Measurements from ENCODE around the gene BAIAP2L1. TPM values are rescaled to one million over a fixed set of nuclear protein-coding genes. Genes with fewer than 3 reads are reported as not detected.

BAIAP2L1 gene
- total RNA-seq, 1 experiment from 2014 or later, result 21.4 TPM

- in situ Hi-C loops (cut with HindIII; ENCODE audit: low pct_unique_long_range_greater_than_20kb, low sequenced_read_pairs), result no loop called here
- DNase-seq (ENCODE audit: low read depth), result peak; percentile 68
These were observed 135.0 kb downstream of the BAIAP2L1 start for GRCh38 chr7:98265841-98266271.

GRCh38 chr7:98257701-98258100 is 143.2 kb downstream of the BAIAP2L1 start:
- no peak for DNase-seq (ENCODE audit: low read depth)
- in situ Hi-C loops (cut with HindIII; ENCODE audit: low pct_unique_long_range_greater_than_20kb, low sequenced_read_pairs), result no loop called here

GRCh38 chr7:98256431-98256830 is 144.5 kb downstream of the BAIAP2L1 start:
- no peak for DNase-seq (ENCODE audit: low read depth)
- in situ Hi-C loops (cut with HindIII; ENCODE audit: low pct_unique_long_range_greater_than_20kb, low sequenced_read_pairs), result no loop called here

- in situ Hi-C loops (cut with HindIII; ENCODE audit: low pct_unique_long_range_greater_than_20kb, low sequenced_read_pairs), result no loop called here
- DNase-seq (ENCODE audit: low read depth), result no peak
These were observed 145.8 kb downstream of the BAIAP2L1 start for GRCh38 chr7:98254951-98255610.

- in situ Hi-C loops (cut with HindIII; ENCODE audit: low pct_unique_long_range_greater_than_20kb, low sequenced_read_pairs), result no loop called here
- DNase-seq (ENCODE audit: low read depth), result no peak
These were observed 146.4 kb downstream of the BAIAP2L1 start for GRCh38 chr7:98254516-98254915.

GRCh38 chr7:98252425-98253054 is 148.3 kb downstream of the BAIAP2L1 start:
- no peak for DNase-seq (ENCODE audit: low read depth)
- in situ Hi-C loops (cut with HindIII; ENCODE audit: low pct_unique_long_range_greater_than_20kb, low sequenced_read_pairs), result no loop called here

GRCh38 chr7:98251601-98252424 is 149.1 kb downstream of the BAIAP2L1 start, which contains the start of gene TECPR1:
Gene TECPR1, minus strand, starts transcription at chr7:98252232. Its CDS starts 6,086 bp downstream, at chr7:98246146.
- in situ Hi-C loops (cut with HindIII; ENCODE audit: low pct_unique_long_range_greater_than_20kb, low sequenced_read_pairs), result no loop called here
- peak; percentile 85 for DNase-seq (ENCODE audit: low read depth)

- in situ Hi-C loops (cut with HindIII; ENCODE audit: low pct_unique_long_range_greater_than_20kb, low sequenced_read_pairs), result no loop called here
- DNase-seq (ENCODE audit: low read depth), result no peak
These were observed 149.7 kb downstream of the BAIAP2L1 start for GRCh38 chr7:98251231-98251600.

- DNase-seq (ENCODE audit: low read depth), result no peak
- in situ Hi-C loops (cut with HindIII; ENCODE audit: low pct_unique_long_range_greater_than_20kb, low sequenced_read_pairs), result no loop called here
These were observed 150.1 kb downstream of the BAIAP2L1 start for GRCh38 chr7:98250789-98251188.

GRCh38 chr7:98249106-98249505 is 151.8 kb downstream of the BAIAP2L1 start:
- in situ Hi-C loops (cut with HindIII; ENCODE audit: low pct_unique_long_range_greater_than_20kb, low sequenced_read_pairs), result no loop called here

GRCh38 chr7:98248156-98248555 is 152.7 kb downstream of the BAIAP2L1 start:
- DNase-seq (ENCODE audit: low read depth), result no peak
- in situ Hi-C loops (cut with HindIII; ENCODE audit: low pct_unique_long_range_greater_than_20kb, low sequenced_read_pairs), result no loop called here

More at GRCh38 chr7:98249106-98249505, 151.8 kb downstream of the BAIAP2L1 start:
- DNase-seq (ENCODE audit: low read depth), result no peak

- no peak for DNase-seq (ENCODE audit: low read depth)
- in situ Hi-C loops (cut with HindIII; ENCODE audit: low pct_unique_long_range_greater_than_20kb, low sequenced_read_pairs), result no loop called here
These were observed 156.0 kb downstream of the BAIAP2L1 start for GRCh38 chr7:98244871-98245270.

- DNase-seq (ENCODE audit: low read depth), result no peak
- in situ Hi-C loops (cut with HindIII; ENCODE audit: low pct_unique_long_range_greater_than_20kb, low sequenced_read_pairs), result no loop called here
These were observed 158.0 kb downstream of the BAIAP2L1 start for GRCh38 chr7:98242934-98243333.

GRCh38 chr7:98242342-98242741 is 158.5 kb downstream of the BAIAP2L1 start:
- in situ Hi-C loops (cut with HindIII; ENCODE audit: low pct_unique_long_range_greater_than_20kb, low sequenced_read_pairs), result no loop called here
- no peak for DNase-seq (ENCODE audit: low read depth)

GRCh38 chr7:98241674-98242241 is 159.1 kb downstream of the BAIAP2L1 start:
- no peak for DNase-seq (ENCODE audit: low read depth)
- in situ Hi-C loops (cut with HindIII; ENCODE audit: low pct_unique_long_range_greater_than_20kb, low sequenced_read_pairs), result no loop called here

All from Caki2 (cell line).